Hematopoietic multipotent progenitor cell (in vitro differentiated cells): ENCODE measurements around the gene SUPT16H. TPM values are rescaled to one million over a fixed set of nuclear protein-coding genes. Genes with fewer than 3 reads are reported as not detected.

ENCODE experiments used
- DNase-seq, 3 donors: peaks; one replicate each; pipeline ENCODE4 v3.0.0-alpha.2; 2011 to 2015; ENCODE audit warnings: low read depth in 2 of 3, low spot score in 2 of 3
- total RNA-seq: library from RNA; depleted of rRNA; stranded (reverse); fragments of >200 nt; gene quantifications from one replicate; pipeline ENCODE4 v1.2.3, GENCODE V29; 2012

Gene SUPT16H
- total RNA-seq, 1 donor: 50.4 TPM

DNA sequence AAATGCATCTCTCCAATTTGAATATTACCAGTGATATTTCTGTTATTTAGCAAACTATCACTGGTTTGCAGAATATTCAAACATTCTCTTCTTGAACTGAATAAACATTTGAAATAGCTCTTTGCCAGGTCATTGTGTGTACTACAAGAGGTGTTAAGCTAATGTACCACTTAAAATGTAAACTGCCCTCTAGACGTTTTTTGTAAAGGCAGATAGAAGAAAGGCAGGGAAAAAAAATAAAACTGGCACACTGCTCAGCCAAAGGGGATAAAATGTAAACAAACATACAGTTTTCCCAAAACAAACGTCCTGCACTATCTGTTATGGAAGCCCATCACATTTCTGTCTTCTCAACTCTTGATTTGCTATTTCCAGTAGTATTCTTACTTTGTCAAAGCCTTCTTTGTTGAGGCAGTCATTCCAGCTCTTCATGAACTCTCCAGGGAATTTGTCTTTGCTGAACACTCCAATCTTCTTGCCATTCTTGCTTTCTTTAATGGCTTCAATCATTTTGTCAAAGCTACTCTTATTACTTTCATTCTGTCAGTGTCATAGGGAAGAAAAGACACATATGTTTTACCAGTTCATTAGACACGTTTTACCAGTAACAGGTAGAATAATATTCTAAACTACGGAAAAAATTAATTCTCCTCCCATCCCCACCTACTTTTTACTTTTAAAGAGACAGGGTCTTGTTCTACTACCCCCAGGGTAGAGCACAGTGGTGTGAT, 13.7 kb downstream of the SUPT16H start:
- DNase-seq: no peak

DNA sequence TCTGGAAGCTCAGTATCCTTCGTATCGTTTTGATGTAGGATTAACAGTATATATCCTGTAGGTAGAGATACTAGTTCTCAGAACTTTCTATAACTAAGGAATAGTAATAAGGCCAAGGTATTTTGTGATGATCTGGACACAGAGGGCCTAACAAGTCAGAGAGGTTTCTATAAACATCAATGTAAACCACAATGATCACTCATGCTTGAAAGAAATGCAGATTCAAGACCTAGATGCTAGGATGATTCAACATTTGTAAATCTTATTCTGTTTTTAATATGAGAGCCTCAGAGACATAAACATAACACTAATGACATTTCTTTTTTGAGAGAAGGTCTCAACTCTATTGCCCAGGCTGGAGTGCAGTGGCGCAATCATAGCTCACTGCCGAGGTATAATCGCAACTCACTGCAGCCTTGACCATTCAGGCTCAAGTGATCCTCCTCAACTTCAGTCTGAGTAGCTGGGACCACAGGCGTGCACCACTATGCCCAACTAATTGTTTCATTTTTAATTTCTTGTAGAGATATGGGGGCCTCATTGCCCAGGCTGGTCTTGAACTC, 16.2 kb downstream of the SUPT16H start:
- no peak for DNase-seq

DNA sequence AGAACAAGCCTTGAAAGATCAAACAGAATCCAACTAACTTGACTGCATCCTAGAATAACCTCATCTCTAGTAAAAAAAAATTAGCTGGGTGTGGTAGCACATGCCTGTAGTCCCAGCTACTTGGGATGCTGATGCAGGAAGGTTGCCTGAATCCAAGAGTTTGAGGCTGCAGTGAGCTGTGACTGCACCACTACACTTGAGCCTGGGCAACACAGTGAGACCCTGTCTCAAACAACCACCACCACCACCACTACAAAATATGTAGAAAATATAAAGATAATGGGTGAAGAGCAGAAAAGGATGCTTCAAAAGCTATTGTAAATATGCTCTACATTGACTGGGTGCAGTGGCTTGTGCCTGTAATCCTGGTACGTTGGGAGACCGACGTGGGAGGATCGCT, 27.3 kb downstream of the SUPT16H start:
- DNase-seq: no peak

GRCh38 chr14:21352587-21352986, 31.2 kb downstream of the SUPT16H start:
- peak in 2 of 3 donors; percentile 55 to 79 for DNase-seq

DNA sequence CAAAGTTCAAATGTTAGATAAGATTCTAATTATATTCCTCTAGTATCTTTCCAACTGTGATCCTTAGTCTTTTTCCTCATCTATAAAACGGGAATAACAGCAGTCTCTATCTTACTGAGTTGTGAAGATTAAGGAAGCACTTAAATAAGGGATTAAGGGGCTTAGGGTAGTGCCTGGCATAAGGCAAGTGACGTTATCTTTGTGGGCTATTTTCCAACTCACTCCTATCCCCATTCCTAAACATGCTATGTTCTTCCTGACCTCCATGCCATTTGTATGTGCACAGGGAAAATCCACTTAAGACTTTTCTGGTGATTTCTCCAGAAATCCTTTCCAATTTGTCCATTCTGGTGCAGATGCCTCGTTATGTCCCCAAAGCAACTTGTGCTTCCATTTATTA, 33.3 kb downstream of the SUPT16H start:
- DNase-seq: no peak

- DNase-seq: no peak
Measured at GRCh38 chr14:21347201-21347600, 36.6 kb downstream of the SUPT16H start.

- no peak for DNase-seq
Measured at GRCh38 chr14:21346532-21347135, 37.2 kb downstream of the SUPT16H start.

- peak in 2 of 3 donors; percentile 8 to 14 for DNase-seq
Measured at GRCh38 chr14:21343035-21343794, 40.6 kb downstream of the SUPT16H start.

- DNase-seq: no peak
Measured at GRCh38 chr14:21334202-21334906, 49.5 kb downstream of the SUPT16H start.

DNA sequence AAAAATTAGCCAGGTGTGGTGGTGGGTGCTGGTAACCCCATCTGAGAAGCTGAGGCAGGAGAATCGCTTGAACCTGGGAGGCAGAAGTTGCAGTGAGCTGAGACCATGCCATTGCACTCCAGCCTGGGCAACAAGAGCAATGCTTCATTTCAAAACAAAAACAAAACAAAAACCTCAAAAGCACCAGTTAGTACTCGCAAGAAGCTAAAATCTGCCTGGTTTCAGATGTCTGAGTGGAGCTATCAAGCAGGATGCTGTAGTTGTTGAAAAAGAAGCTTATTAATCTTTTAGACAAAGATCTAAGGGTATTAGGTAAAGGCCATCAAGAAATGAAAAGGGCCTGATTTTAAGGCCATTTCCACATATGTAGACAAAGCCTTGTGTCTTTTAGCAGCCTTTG, 50.9 kb downstream of the SUPT16H start:
- no peak for DNase-seq

- peak in 1 of 3 donors; percentile 15 for DNase-seq
Measured at GRCh38 chr14:21326972-21327371, 56.8 kb downstream of the SUPT16H start.

DNA sequence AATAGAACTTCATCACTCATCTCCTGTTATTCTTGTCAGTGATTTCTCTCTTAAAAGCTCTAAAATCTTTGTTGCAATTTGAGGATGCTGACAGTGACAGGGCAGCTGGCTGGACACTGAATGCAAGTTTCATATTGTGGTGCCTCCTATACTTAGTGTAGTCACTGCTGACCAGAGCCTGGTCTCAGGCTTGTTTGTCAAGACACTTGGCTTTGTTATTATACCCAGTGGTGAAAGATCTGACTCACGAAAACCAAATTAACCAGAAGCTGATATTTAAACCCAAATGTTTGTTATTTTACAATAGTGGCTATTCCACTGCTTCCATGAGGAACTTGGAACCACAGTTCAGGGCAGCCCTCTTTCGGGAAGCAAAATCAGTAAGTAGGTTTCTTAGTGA, 61.1 kb downstream of the SUPT16H start:
- no peak for DNase-seq

DNA sequence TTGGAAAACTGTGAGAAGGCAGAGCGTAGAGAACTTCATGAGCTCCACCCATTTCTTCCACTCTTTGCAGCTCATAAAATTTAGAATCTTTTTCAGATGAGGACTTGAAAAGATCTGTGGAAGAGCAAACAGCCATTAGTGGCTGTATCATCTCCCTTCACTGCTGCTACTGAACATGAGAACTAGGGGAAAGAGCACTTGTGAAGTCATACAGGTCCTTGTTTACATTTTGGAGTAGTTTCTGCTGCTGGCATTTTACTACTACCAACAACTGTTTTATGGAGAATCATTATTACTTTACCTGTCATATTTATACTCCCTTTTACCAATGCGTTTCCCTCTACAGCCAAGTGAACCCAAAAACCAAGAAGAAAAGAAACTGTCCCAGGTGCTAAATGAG, 62.9 kb downstream of the SUPT16H start:
- no peak for DNase-seq

GRCh38 chr14:21317398-21317797, 66.4 kb downstream of the SUPT16H start:
- DNase-seq: peak in 2 of 3 donors; percentile 35 to 78

DNA sequence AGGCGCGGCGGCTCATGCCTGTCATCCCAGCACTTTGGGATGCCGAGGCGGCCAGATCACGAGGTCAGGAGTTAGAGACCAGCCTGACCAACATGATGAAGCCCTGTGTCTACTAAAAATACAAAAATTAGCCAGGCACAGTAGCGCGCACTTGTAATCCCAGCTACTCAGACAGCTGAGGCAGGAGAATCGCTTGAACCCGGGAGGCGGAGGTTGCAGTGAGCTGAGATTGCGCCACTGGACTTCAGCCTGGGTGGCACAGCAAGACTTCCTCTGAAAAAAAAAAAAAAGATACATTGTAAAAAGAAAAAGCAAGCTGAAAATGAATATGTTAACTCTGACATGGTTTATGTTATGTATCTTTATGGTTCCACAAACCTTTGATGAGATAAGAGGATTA, 70.3 kb downstream of the SUPT16H start:
- DNase-seq: no peak

DNA sequence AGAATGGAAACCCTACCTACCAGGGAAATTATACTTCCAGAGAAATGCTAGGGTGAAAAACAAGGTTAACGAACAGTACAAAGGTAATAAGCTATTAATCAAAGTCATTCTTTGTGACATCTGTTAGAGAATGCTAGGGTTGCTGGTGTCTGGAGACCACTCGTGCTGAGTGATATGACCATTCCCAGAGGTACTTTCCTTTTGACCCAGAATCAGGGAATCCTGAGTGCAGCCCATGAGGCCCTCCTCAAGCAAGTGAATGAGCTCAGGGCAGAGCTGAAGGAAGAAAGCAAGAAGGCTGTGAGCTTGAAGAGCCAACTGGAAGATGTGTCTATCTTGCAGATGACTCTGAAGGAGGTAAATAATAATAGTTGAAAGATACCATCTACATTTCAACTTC, 72.2 kb downstream of the SUPT16H start:
- DNase-seq: no peak

- no peak for DNase-seq
Measured at GRCh38 chr14:21309956-21310355, 73.9 kb downstream of the SUPT16H start.

DNA sequence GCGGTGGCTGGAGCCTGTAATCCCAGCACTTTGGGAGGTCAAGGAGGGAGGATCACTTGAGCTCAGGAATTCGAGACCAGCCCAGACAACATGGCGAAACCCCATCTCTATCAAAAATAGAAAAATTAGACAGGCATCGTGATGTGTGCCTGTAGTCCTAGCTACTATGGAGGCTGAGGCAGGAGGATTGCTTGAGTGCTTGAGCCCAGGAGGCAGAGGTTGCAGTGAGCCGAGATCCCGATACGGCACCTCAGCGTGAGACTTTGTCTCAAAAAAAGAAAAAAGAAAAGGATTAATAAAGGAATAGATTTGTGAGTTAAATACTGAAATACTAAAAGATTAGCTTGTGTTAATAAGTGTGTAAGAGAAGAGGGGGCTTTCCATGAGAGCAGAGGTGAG, 74.6 kb downstream of the SUPT16H start:
- no peak for DNase-seq

- DNase-seq: peak; percentile 41 to 93 (median 83)
Measured at GRCh38 chr14:21308479-21309237, 75.2 kb downstream of the SUPT16H start.

DNA sequence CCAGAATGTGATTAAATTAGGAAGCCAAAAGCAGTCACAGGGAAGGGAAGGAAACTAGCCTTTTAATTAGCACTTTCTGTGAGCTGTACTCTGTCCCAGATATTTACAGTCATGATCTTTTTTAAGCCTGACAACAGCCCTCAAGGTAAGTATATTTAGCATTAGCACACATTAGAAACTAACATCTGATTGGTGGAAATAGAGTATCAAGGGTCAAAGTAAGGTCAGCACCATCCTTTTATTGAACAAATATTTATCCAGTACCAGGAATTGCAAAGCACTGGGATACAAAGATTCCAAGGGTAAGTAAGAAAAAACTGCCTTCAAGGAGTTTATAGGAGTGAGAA, 75.7 kb downstream of the SUPT16H start:
- DNase-seq: no peak
